HS-5 (cell line): ENCODE measurements around the gene SLC34A2.

Source experiments
- DNase-seq: peaks from one replicate; pipeline ENCODE4 v3.0.0-alpha.2; 2012; ENCODE audit warnings: low read depth

The SLC34A2 gene

GRCh38 chr4:25725870-25726269, 70.2 kb downstream of the SLC34A2 start:
- no peak for DNase-seq

GRCh38 chr4:25727711-25728493, 72.3 kb downstream of the SLC34A2 start:
- DNase-seq, result no peak
